GM18499 (cell line): Measurements from ENCODE around the gene CYP8B1.

ENCODE experiments used
- ATAC-seq: cut with Tn5 transposase; IDR thresholded peaks from one replicate; pipeline ENCODE4 v1.9.1; 2021; ENCODE audit warnings: moderate number of reproducible peaks; ENCODE audit not compliant: insufficient read depth, unreplicated experiment

The CYP8B1 gene, protein sequence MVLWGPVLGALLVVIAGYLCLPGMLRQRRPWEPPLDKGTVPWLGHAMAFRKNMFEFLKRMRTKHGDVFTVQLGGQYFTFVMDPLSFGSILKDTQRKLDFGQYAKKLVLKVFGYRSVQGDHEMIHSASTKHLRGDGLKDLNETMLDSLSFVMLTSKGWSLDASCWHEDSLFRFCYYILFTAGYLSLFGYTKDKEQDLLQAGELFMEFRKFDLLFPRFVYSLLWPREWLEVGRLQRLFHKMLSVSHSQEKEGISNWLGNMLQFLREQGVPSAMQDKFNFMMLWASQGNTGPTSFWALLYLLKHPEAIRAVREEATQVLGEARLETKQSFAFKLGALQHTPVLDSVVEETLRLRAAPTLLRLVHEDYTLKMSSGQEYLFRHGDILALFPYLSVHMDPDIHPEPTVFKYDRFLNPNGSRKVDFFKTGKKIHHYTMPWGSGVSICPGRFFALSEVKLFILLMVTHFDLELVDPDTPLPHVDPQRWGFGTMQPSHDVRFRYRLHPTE

GRCh38 chr3:42875325-42876151 is at the start of gene CYP8B1:
TSS of gene CYP8B1 (minus strand) at chr3:42875879. CDS start at chr3:42875816, 63 bp downstream.
- ATAC-seq, result no peak

DNA sequence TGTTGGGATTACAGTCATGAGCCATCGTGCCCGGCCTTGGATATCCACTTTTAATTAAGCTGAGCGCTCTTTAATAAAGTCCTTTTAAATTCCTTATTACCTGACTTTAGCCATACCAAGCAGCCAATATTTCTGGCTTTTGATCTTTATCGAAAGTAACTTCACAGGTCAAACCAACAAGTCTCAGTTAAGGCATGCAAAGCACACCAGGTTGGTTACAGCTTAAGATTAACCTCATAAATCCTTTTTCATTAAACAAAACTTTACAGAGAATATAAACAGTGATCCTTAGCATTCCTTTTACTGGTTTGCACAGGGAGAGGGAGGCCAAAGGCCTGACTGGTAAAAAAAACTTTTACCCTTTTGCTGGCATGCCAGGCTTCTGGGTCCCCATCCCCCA is 47.9 kb upstream of the CYP8B1 start:
- ATAC-seq, result no peak

GRCh38 chr3:42914771-42915515 is 39.3 kb upstream of the CYP8B1 start:
- no peak for ATAC-seq

- no peak for ATAC-seq
These were observed 35.9 kb upstream of the CYP8B1 start for GRCh38 chr3:42911551-42911950.

GRCh38 chr3:42908675-42909074 is 33.0 kb upstream of the CYP8B1 start:
- ATAC-seq, result no peak

DNA sequence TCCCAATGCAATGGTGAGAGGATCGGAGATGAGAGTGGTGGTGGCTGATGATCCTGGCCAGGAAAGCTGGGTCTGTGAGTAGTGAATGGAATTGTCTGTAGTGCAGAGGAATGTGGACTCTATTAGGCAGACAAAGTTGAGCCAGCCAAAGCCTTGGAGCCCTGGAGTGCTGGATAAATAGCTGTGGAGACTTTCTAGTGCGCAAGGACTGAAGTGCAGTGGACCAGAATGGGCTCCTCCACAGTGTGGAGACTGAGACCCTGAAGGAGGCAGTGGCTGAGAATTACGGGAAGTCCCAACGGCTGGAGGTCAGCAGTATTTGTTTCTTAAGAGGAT is 31.1 kb upstream of the CYP8B1 start:
- no peak for ATAC-seq

DNA sequence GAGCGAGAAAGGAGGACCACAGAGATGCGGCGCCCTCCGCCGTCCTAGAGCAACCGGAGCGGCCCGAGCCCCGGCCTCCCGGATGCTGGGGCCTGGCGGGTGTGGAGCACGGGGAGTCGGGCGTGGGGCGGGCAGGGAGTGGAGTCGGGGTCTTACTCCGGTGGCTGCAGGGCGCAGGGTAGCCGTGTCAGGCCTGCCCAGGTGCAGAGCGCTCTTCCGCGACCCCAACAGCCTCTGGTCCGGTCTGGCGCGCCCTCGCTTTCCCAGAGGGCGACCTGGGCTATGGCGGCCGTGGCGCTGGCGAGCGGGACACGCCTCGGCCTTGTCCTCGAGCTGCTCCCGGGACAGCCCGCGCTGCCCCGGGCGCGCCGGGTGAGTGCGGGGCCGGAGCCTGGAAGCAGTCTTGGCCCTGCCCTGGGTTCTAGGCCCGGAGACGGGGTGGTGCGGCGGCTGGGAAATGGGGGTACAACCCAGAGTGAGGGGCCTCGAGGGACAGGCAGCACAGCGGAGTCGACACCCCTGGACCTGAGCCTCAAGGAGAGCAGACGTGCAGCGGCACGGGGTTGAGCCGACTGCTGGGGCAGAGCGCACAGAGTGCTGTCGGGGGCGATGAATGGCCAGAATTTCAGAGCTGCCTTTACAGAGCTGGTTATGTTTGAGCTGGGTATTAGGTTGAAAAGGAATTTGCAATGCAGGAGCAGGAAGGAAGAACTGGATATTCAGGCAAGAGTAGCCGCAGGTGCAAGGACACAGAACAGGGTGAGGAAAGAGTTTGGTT is 30.6 kb upstream of the CYP8B1 start, which contains the start of gene ZNF662:
TSS of gene ZNF662 (plus strand) at position 73 of the 778 bp plus-strand sequence. CDS start 1,973 bp downstream, outside the sequence.
- no peak for ATAC-seq

DNA sequence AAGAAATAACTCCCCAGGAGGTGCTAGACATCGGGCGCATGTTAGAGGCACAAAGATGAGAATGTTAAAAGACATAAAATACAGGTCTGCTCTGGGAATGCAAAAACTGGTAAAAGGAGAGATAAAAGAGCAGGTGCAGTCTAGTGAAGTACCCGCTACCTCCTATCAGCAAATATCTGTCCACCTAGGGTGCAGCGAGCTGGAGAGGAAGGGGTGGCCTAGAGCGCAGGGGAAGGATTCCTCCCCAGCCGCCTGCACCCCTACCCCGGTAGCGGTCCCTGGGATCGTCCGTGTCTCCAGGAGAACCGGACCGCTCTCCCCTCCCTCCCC is 30.0 kb upstream of the CYP8B1 start:
- ATAC-seq, result no peak

GRCh38 chr3:42904076-42904475 is 28.4 kb upstream of the CYP8B1 start:
- ATAC-seq, result no peak

DNA sequence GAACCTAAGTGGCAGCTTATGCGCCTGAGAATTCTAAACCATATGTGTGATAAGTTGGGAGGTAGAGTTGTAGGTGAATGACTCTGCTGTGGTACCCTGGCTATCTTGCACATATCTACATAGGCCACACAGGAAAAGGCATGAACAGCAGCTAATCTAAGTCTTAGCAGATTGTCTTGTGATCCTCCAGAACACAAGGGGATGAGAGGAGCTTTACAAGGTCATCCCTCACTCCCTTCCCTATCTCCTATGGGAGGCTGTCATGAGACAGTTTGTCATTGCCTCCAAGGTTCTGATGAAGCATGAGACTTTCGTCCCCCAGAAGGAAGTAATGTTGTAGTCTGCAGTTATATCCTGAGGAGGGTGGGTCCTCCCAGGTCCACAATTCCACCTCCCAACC is 26.6 kb upstream of the CYP8B1 start:
- ATAC-seq, result no peak

DNA sequence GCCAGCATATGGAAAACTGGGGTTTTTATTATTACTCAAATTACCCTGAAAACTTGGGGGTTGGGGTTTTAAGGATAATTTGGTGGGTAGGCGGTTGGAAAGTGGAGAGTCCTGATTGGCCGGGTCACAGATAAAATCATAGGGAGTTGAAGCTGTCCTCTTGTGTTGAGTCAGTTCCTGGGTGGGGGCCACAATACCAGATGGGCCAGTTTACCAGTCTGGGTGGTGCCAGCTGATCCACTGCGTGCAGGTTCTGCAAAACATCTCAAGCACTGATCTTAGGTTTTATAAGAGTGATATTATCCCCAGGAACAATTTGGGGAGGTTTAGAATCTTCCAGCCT is 25.4 kb upstream of the CYP8B1 start:
- no peak for ATAC-seq

- no peak for ATAC-seq
These were observed 24.8 kb upstream of the CYP8B1 start for GRCh38 chr3:42900226-42901072.

- no peak for ATAC-seq
These were observed 23.4 kb upstream of the CYP8B1 start for GRCh38 chr3:42898896-42899675.

- no peak for ATAC-seq
These were observed 19.8 kb upstream of the CYP8B1 start for GRCh38 chr3:42895580-42895868.

DNA sequence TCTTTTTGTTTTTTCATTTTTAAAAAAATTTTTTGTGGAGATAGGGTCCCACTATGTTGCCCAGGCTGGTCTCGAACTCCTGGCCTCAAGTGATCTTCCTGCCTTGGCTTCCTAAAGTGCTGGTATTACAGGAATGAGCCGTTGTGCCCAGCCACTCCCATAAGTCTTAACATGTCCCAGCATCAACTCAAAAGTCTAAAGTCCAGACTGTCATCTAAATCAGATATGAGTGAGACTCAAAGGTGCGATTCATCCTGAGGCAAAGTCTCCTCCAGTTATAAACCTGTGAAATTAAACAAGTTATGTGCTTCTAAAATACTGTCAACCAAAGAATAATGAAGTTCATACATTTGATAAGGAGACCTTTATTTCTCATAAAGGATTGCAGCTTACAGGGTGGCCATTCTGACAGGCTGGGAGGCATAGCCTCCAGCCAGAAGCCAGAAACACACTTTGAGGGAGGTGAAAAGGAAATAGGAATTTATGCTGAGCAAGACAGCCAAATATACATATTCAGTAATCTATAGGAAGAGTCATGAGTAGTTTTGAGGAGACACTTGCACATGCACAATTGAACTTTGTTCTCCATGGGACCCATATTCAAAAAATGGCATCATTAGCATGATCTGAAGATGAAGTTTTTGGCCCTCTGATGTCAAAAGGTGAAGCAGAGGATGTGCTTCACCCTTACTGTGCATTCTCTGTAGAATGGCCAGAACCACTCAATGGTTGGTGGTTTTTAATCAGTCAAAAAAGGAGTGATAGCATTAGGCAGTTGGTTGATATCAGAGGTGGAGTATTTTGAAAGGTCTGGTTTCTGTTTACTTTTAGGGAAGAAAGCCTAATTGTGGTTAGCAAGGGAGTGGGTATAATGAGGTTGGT is 19.3 kb upstream of the CYP8B1 start:
- no peak for ATAC-seq

DNA sequence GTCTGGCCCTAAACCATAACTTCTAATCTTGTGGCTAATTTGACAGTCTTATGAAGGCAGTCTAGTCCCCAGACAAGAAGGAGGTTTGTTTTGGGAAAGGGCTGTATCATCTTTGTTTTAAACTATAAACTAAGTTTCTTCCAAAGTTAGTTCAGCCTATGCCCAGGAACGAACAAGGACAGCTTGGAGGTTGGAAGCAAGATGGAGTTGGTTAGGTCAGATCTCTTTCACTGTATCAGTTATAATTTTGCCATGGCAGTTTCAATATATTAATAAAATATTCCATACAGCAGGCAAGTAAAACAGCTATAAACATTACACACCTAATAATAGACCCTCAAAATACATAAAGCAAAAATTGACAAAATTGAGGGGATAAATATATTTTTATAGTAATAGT is 17.1 kb upstream of the CYP8B1 start:
- no peak for ATAC-seq

DNA sequence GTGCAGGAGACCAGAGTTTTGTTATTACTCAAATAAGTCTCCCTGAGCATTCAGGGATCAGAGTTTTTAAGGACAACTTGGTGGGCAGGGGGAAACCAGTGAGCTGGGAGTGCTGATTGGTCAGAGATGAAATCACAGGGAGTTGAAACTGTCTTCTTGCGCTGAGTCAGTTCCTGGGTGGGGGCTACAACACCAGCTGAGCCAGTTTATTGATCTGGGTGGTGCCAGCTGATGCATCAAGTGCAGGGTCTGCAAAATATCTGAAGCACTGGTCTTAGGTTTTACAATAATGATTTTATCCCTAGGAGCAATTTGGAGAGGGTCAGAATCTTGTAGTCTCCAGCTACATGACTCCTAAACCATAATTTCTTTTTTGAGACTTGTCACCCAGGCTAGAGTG is 16.5 kb upstream of the CYP8B1 start:
- no peak for ATAC-seq

DNA sequence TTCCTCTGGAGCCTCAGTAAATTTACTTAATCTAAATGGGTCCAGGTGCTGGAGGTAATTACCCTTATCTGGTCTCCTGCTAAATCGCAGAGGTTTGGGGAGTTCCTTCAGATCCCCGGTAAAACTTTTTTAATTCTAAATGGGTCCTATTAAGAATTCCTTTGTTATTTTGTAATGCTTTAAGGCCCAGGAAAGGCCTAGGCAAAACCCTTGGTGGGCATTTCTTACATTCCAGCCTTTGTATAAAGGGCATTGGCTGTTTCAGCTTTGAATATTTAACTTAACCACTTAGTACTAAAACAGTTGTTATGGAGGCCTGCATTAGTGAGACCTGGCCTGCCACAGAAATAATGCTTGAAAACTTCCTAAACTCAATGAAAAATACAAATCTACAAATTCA is 15.4 kb upstream of the CYP8B1 start:
- ATAC-seq, result no peak
